Measurements from ENCODE around the gene TRPM5. TPM values are rescaled to one million over a fixed set of nuclear protein-coding genes. Genes with fewer than 3 reads are reported as not detected.

Gene TRPM5
- total RNA-seq, 1 donor from 2014 or later = not detected

GRCh38 chr11:2437516-2437915 is 6.8 kb downstream of the TRPM5 start:
- intact Hi-C loops (cut with micrococcal nuclease) = no loop called here

GRCh38 chr11:2436521-2437031 is 7.7 kb downstream of the TRPM5 start:
- intact Hi-C loops (cut with micrococcal nuclease) = no loop called here

GRCh38 chr11:2436013-2436520 is 8.2 kb downstream of the TRPM5 start:
- intact Hi-C loops (cut with micrococcal nuclease) = no loop called here

- intact Hi-C loops (cut with micrococcal nuclease) = no loop called here
These were observed 8.9 kb downstream of the TRPM5 start for GRCh38 chr11:2435288-2436012.

GRCh38 chr11:2434506-2435255 is 9.6 kb downstream of the TRPM5 start:
- intact Hi-C loops (cut with micrococcal nuclease) = no loop called here

GRCh38 chr11:2434008-2434407 is 10.3 kb downstream of the TRPM5 start:
- intact Hi-C loops (cut with micrococcal nuclease) = no loop called here

- intact Hi-C loops (cut with micrococcal nuclease) = no loop called here
These were observed 11.0 kb downstream of the TRPM5 start for GRCh38 chr11:2433106-2433925.

GRCh38 chr11:2432628-2433071 is 11.7 kb downstream of the TRPM5 start:
- intact Hi-C loops (cut with micrococcal nuclease) = no loop called here

GRCh38 chr11:2432171-2432621 is 12.1 kb downstream of the TRPM5 start:
- intact Hi-C loops (cut with micrococcal nuclease) = no loop called here

GRCh38 chr11:2431395-2431794 is 12.9 kb downstream of the TRPM5 start:
- intact Hi-C loops (cut with micrococcal nuclease) = no loop called here

GRCh38 chr11:2428322-2428795 is 16.0 kb downstream of the TRPM5 start:
- intact Hi-C loops (cut with micrococcal nuclease) = loop anchor here (1.0 kb wide), 3 partner anchors 460 to 663 kb away; no protein-coding TSS in a partner anchor

GRCh38 chr11:2427721-2428321 is 16.5 kb downstream of the TRPM5 start:
- intact Hi-C loops (cut with micrococcal nuclease) = loop anchor here (1.0 kb wide), 3 partner anchors 460 to 663 kb away; no protein-coding TSS in a partner anchor

- intact Hi-C loops (cut with micrococcal nuclease) = no loop called here
These were observed 17.3 kb downstream of the TRPM5 start for GRCh38 chr11:2426826-2427521.

GRCh38 chr11:2426221-2426620 is 18.1 kb downstream of the TRPM5 start:
- intact Hi-C loops (cut with micrococcal nuclease) = no loop called here

GRCh38 chr11:2425506-2425905 is 18.8 kb downstream of the TRPM5 start:
- intact Hi-C loops (cut with micrococcal nuclease) = no loop called here

GRCh38 chr11:2424811-2425495 is 19.4 kb downstream of the TRPM5 start:
- intact Hi-C loops (cut with micrococcal nuclease) = no loop called here

- intact Hi-C loops (cut with micrococcal nuclease) = no loop called here
These were observed 20.9 kb downstream of the TRPM5 start for GRCh38 chr11:2423157-2424025.

GRCh38 chr11:2422461-2423156 is 21.7 kb downstream of the TRPM5 start:
- intact Hi-C loops (cut with micrococcal nuclease) = no loop called here

Measured in T-helper 1 cell treated with Interleukin-12 subunit alpha and Interleukin-12 subunit beta and Interleukin-4 antibody, amounts not matched to agents 30 ng/mL and 1 ng/mL, for 36 hours (primary cell).